HG02970 (cell line): Measurements from ENCODE around the gene PNPT1.
"Not testable (repeated sequence)": the region's sequence is repeated elsewhere in the genome, so short reads cannot be mapped to it uniquely, and the experiment has no call there.

ENCODE experiments used
- ATAC-seq: cut with Tn5 transposase; IDR thresholded peaks from one replicate; pipeline ENCODE4 v1.9.1; 2021; ENCODE audit warnings: mild to moderate bottlenecking, moderate library complexity, moderate number of reproducible peaks; ENCODE audit not compliant: unreplicated experiment, low FRiP score

PNPT1 gene

DNA sequence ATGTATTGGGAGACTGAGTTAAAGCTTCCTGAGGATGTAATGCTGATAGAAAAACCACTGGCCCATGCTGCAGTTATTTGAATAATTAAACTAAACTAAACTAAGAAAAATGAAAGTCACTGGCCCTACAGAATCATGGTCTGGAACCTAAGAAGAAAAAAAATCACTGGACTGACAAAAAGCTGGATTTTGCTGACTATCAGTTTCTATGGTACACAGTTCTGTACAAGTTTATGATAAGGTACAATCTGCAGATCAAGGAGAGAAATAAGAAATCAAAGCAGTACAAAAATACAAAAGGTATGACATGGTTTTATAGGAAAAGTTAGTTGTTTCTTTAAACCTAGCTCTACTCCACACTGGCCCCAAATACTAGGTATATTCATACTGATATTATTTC is 91.8 kb downstream of the PNPT1 start:
- ATAC-seq: no peak

GRCh38 chr2:55598056-55598795 is 95.4 kb downstream of the PNPT1 start:
- ATAC-seq: no peak

DNA sequence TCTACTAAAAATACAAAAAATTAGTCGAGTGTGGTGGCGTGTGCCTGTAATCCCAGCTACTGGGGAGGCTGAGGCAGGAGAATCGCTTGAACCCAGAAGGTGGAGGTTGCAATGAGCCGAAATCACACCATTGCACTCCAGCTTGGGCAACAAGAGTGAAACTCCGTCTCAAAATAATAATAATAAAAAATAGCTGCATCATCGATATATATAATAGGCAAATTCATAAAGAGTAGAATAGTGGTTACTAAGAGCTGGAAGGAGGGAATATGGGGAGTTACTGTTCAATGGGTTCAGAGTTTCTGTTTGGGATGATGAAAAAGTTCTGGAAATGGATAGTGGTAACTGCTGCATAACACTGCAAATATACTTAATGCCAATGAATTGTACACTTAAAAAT is 96.8 kb downstream of the PNPT1 start:
- not testable (repeated sequence) for ATAC-seq

- no peak for ATAC-seq
Observed at GRCh38 chr2:55595536-55595935, 98.1 kb downstream of the PNPT1 start.

DNA sequence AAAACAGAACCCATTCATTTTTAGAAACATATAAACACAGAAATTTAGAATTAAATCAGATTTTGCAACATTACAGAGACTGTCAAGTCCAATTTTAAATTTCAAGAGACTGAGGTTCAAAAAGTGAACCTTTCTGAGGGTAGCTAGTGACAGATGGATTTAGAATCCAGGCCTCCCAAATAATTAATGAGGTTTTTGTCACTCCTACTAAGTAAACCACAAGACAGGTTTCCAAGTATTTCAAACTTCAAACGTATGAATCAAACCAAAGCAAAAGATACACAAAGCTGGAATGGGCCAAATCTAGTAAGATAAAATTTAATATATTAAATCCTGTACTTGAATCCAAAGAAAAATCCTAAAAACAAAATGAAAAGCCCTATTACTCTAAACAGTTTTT is 101.5 kb downstream of the PNPT1 start:
- ATAC-seq: no peak

DNA sequence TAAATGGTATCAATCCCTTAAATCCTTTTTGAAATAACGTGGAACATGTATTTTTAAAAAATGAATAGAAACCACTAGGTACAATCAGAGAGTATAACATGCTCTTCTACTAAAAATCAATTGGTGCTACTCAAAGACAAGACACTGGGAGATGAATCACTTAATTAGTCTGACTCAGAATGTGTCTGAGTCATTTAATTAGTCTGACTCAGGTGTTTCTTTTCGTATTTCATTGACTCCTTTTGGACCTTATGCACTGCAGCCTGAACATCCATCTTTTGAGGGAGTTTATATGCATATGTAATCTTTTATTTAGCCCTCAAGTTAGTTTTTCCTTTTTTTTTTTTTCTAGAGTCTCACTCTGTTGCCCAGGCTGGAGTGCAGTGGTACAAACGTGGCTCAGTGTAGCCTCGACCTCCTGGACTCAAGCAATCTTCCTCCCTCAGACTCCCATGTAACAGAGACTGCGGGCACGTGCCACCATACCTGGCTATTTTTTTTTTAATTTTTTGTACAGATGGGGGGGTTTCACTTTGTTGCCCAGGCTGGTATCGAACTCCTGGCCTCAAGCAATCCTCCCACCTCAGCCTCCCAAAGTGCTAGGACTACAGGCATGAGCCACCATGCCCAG is 102.7 kb downstream of the PNPT1 start:
- no peak for ATAC-seq

GRCh38 chr2:55585451-55586080 is 108.1 kb downstream of the PNPT1 start:
- ATAC-seq: no peak
